HG03060 (cell line): ENCODE measurements around the gene PDE6B.
"Not testable (repeated sequence)": the region's sequence is repeated elsewhere in the genome, so short reads cannot be mapped to it uniquely, and the experiment has no call there.

Source experiments
- ATAC-seq: cut with Tn5 transposase; IDR thresholded peaks from one replicate; pipeline ENCODE4 v1.9.1; 2021; ENCODE audit warnings: low read depth, moderate number of reproducible peaks; ENCODE audit not compliant: unreplicated experiment

The PDE6B gene

DNA sequence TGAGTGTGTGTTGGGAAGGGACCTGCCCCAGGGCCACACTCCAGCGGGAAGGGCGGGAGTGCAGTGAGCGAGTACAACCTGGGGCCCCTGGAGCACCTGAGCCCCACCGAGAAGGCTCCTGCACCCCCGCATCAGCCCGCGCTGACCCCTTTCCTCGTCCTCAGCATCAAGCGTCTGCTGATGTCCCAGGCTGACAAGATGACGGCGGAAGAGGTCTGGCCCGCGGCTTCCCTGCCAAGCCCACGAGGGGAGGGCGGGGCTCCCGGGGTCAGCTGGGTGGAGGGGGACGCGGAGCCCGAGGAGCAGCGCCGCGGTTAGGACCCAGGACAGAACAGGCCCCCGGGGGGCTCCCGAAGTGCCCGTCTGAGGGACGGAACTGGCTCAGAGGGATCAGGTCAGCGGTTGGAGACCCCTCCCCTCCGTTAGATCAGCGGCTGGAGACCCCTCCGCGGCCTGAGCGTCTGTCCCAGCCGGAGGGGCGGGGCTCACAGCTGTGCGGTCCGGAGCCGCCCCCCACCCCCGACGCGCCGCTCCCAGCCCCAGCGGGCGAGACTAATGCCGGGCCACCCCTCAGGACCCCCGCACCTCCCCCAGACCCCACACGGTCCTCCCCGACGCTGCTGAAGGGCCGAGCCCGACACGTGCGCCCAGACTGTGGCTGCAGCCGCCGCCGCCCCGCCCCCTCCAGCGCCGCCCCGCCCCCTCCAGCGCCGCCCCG lies 55.7 kb downstream of the PDE6B start:
- no peak for ATAC-seq

DNA sequence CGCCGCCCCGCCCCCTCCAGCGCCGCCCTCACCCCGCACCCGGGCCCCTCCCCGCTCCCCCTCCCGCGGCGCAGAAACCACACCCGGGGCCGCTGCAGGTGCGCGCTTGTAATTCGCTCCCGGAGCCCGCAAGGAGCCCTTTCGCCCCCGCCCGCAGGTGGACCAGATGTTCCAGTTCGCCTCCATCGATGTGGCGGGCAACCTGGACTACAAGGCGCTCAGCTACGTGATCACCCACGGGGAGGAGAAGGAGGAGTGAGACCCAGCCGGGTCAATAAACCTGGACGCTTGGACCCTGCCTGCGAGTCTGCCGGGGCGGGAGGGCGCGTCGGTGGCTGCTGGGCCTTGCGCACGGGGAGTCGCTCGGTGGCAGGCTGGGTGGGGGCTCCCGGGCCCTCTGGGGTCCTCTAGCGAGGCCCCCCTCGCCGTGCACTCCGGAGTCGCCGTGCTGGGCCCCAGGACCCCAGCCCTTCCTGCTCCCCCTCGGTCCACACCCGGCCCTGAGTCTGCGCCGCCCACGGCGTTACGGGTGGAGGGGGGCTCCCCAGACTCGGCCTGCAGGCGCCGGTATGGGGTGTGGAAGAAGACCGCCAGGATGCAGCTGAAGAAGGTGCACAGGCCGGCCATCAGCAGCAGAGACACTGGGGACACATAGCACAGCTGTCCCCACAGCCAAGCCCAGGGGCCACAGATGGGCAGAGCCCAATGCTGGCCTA lies 56.5 kb downstream of the PDE6B start:
- no peak for ATAC-seq

DNA sequence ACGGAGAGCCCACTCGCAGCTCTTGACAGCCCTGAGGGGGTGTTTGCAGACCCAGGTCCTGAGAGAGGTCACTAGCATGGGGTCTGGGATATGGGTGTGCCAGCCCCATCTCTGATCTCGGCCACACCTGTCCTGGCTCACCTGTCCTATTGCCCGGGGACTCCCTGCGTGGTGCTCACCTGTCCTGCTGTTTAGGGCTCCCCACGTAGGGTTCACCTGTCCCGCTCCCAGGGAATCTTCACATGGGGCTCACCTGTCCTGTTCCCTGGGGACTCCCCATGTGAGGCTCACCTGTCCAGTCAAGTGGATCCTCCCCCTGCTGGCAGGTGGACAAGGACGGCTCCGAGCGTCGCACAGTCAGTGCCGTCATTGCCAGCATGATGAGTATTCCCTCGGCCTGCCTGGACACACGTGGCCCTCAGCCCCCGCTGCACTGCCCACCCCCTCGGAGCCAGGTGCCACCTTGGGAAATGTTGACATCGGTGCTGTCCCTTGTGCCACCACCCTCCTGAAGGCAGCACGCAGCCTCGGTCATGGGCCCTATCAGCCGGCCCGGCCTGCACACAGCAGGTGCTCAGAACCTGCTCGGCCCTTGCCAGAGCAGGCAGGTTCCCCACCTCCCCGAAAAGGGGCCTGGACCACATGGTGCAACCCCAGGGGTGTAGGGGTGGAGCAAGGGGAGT lies 57.3 kb downstream of the PDE6B start:
- ATAC-seq = no peak

DNA sequence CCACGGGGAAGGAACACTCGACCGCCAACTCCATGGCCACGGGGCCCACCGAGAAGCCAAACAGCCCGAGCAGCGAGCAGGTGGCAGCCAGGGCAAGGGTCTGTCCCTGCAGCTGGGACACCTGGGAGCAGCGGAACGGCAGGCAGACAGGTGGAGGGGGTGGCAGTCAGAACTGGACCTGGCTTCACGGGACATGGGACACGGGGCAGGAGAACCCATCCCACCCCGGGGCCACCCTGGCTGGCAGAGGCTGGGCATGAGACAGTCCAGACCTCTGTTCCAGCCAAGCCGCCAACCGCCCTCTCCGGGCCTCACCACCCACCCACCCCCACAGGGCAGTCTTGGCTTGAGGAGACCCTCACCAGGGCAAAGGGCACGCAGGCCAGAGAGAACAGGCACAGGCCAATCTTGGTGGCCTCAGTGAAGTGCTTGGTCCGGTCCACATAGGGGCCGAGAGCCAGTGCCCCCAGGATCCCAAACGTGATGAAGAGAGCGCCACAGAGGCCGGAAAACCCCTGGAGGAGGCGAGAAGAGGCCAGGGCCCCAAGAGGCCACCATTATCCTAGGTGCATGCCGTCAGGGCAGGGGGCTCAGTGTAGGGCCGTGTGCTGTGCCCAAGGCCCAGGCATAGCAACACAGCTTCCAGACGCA lies 58.0 kb downstream of the PDE6B start:
- ATAC-seq = no peak

DNA sequence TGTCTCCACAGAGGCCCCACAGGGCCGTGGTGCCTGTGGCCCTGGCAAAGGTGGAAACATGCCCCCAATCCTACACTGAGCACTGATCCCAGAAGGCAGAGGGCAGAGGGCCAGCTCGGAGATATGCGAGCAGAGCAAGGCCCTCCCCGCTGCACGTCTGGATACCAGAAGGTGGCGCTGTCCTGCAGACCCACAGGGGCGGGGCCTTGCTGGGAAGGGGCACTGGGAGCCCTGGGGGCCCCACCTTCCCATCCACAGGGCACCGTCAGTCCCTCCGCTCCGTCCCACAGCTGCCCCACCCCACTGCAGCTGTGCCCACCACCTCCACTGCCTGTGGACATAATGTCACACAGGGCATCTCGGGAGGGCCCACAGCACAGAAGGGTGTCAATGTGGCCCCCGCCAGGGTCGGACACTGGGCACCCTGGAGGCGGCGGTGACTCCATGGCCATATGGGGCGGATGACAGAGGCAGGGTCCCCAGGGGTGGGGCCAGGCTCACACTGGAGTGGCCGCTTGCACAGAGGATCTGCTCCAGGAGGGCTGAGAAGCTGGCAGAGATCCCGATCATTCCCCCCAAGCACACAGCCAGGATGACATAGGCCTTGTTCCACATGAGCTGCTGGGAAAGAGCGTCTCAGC lies 58.7 kb downstream of the PDE6B start:
- no peak for ATAC-seq

DNA sequence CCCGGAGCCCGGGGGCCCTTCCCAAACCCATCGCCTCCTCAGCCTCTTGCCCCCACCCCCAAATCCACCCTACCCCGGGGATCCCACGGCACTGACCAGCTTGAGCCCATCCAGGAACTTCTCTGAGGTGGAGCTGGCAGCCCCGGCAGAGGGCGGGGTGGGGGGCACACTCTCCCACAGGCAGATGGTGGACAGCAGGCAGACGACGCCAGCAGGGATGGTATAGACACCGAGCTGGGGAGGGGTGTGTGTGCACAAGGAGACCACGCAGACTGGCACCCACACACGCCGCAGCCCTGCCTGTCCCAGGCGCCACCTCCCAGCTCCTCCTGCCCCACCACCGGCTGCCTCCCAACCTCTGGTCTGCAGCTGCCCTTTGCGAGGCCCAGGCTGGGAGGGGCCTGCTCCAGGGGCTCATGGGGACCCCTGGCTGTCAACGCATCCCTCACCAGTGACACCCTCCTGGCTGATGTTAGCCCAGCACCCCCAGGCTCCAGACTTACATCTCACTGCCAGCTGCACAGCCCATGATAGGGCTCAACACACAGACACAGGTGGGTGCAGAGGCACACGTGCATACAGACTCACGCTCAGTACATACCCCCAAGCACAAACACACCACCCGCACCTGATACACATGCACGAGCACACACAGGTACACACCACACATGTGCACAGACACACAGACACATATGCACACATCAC lies 59.4 kb downstream of the PDE6B start:
- ATAC-seq = no peak

DNA sequence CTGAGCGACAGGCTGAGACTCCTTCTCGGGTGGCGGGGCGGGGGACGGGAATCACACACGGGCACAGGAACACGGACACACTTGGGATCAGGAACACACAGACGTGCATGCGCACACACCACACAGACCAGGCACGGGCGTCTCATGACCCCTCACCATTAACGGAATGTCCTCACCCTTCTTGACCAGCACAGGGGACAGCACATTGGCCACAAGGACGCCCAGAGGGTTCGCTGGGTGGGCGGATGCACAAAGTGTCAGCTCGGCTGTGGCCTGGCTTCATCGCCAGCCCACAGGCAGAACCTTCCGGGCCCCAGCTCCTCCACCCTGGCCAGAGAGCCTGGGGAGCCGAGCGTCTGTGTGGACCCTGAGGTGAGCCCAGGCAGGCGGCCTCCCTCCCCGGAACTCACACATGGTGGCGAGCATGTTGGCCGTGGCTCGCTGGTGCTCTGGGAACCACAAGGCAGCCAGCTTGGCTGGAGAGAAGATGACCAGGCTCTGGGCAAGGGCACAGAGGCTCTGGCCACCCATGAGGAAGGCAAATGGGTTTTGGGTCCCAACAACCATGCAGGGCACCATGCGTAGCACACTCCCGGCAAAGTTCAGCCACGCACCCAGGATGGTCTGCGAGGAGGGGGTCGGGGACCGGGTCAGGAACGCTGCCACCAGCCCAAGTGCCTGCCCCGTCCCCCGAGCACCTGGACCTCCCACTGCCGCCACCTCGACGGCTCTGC lies 60.5 kb downstream of the PDE6B start:
- ATAC-seq = no peak

DNA sequence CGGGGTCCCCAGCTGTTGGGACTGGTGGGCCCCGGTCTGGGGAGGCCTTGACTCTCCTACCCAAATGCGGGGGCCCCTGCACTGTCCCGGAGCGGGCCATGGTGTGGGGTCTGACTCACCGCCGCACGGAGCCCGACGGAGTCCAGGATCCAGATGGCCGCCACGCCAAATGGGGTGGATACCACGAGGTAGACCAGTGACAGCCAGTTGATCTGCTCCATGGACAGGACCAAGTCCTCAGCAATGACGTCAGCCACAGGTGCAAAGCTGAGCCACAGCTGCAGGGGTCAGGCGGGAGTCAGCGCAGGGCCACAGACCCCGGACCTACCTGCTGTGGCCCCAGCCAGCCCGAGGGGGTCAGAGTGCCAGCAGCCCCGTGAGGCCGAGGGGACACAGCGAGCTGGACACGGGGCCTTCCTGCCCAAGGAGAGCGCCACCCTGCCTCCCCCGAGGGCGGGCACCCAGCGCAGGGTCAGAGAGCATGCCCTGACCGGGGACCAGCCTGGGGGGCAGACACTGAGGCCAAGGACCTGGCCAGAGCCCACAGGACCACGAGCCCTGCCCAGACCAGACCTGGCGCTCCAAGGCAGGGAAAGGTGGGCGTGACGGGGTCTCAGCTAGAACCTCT lies 61.2 kb downstream of the PDE6B start:
- ATAC-seq = no peak

DNA sequence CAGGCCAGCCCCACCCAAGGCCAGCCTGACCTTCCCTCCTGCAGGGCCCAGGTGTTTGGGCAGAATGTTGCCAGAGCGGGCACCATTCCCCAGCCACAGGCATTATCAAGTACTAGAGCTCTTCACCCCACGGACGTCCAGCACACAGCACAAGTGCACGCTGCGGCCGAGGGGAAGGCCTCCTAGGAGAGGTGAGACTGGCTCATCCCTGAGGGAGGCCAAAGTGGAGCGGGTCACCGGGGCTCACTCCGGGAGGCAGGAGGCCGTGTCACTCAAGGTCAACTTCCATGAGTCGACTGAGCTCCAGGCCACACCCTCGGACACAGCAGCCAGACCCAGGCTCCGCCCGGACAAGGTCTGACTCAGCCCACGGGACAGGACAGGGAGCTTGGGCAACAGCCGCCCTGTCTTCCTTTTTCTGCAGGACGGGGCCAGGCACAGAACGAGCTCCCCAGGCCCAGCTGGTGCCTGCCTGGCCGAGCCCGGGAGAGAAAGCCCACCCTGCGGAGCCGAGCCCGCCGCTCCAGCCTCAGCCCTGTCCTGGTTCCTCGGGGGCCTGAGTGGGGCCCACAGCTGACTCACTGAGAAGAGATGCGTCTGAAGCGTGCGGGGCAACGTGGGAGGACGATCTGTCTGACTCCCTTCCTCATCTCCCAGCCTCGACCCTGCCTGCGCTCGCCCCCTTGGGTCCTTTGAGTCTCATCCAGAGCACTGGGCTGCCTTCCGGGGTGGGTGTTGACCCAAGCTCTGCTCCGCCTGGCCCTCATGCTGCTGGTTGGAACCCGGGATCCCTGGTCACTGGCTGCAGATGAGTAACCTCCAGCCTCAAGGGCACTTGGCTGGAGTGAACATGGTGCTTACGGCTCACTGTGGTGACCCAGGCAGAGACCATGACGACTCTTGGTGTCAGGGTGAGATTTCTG lies 61.9 kb downstream of the PDE6B start:
- ATAC-seq = no peak

DNA sequence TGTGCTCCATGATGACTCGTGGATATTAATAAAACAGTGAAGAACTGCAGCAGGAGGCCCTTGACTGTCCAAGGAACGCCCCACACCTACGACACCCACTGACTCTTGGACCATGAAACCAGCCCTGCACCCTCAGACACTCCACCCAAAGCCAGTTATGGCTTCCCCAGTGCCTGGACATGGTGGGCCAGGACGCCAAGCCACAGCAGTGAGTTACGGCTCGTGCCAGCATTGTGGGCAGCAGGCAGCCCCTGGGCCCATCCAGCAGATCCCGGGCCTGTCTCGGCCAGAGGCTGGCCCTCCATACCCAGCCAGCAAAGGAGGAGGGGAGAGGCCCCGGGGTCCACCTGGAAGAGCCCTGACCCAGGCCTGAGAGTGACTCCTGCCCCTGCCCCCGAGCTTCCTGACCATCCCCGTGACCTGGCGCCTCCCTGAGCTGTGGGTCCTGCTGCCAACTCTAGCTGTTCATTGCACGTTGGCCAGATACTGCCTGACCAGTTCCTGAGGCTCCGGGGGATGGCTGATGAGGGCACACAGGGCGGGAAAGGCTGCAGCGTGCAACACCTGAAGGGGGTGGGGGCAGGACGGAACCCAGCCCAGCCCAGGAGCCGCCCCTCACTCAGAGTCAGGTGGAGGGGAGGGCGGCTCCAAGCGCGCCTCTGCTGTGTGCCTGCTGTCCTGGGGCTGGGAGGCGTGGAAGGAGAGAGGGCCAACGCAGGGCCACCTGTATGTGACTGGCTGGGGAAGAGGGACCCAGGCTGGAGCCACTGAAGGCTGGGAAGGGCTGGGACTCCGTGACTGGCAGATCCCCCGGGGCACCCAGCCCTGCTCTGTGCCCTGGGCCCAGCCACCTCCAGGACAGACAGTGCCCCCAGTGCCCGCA lies 62.8 kb downstream of the PDE6B start:
- no peak for ATAC-seq

DNA sequence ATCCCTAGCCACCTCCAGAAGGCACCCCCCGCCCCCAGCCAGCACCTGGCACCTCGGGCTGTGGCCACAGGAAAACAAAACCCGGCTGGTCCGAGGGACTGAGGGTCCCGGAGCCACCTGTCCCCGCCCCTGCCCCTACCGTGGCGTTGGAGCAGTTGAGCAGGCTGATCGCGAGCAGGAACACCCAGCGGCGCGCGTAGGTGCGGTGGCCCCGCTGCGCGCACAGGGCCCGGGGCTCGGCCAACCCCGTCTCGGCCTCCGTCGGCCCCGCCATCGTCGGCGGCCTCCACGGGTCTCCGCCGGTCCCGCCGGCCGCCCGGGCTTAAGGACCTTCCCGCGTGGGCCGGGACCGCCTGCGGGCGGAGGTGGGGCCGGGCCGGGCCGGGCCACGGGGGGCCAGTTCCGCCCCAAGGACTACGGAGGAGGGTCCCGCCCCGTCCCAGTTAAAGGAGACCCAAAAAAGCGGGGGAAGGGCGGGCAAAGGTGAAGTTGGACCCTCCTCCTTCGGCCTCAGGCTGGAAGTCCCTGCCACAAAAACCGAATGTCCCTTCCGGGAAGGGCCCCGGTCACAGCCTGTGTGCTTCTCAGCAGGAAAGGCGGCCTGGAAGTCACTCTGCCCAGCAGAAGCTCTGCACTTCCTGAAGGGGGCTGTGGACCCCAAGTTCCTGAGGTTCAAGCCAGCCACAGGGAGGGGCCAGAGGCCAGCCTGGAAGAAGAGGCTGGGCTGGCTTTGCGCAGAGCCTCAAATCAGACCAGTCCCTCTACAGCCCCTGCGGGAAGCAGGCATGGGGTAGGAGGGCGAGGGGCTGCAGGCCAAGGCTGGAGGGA lies 63.7 kb downstream of the PDE6B start, which contains the start of gene SLC49A3:
TSS of gene SLC49A3 (minus strand) at position 298 of the 828 bp plus-strand sequence. CDS start at position 274, 24 bp downstream.
- ATAC-seq = no peak

DNA sequence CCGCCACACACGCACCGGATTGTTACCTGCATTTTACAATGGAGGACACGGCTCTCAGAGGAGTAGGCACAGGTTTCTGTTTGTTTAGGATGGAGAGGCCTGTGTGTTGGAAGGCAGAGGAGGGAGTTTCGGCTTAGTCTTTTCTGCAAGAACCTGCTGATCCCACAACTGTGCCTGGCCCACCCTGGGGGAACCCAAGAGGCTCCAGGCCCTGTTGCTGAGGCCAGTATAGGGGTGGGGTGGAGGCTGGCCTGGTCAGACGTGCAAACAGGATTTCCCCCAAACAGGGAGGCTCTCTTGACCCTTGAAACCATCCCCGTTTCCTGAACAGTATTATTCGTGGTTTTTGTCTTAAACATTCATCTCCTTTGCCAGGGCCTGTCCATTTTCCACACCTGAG lies 64.3 kb downstream of the PDE6B start:
- no peak for ATAC-seq

DNA sequence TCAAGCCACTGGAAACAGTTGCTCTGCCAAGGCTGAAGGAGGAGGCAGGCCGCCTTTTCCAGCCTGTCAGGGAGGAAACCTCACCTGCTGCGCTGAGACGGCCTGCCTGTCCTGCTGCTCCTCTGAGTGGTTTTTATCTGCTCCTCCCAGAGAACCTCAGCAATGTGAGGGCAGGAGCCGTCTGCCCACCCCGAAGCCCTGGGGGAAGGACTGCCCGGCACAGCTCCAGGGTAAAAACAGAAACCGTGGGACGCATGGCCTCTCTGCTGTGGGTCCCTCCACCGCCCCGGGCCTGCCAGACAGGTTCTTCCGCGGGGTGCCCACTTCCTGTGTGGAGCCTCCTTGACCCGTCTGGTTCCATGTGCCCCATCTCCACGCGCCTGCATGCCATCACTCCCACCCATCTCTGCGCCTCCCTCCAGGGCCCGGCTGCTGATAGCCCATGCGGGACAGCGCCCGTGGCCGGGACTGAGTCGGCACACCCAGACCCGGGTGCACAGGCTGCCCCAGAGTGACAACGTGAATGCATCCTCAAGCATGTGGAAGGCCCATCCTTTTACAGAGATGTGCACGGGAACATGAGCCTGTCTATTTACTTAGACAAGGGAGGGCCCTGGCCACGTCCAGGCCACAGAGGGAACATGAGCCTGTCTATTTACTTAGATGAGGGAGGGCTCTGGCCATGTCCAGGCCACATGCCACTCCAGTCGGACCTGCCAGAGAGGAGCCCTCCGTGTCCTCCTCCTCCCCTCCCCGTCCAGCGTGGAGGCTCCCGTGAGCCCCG lies 67.6 kb downstream of the PDE6B start:
- no peak for ATAC-seq

DNA sequence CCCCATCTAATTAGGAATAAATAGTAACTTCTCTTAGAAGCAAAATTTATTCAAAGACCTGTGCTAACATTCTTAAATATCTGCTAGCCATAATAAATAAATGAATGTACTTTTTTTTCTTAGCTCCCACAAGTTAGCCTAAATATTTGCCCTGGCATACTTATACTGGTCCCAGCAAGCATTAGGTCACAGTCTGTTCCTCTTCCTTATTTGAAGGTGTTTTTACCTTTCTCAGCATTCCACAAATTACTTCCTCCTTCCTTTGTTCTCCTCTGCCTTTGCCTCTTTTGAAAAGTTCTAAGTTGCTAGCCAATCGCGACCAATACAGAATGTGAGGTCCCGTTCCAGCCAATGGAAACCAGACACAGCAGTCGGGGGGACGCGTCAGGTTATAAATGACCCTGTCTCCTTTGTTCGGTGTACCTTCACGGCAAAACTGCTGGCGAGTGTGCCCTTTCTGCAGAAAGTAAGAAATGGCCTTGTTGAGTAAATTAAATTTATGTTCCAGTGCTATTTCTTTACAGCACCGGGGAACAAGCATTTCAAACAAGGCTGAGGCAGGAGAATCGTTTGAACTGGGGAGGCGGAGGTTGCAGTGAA lies 69.1 kb downstream of the PDE6B start:
- not testable (repeated sequence) for ATAC-seq
